HepG2 (cell line): ENCODE data around the gene BRCA2.

Source experiments
- ADNP ChIP-seq: sonication (generic); formaldehyde crosslinking; IDR thresholded peaks from 2 replicates; pipeline ENCODE4 v1.4.0; 2020; ENCODE audit warnings: missing genetic modification reagents
- CTCF ChIP-seq: sonication (generic); formaldehyde crosslinking; IDR thresholded peaks from 2 replicates; pipeline ENCODE4 v1.5.0; 2020; ENCODE audit warnings: mild to moderate bottlenecking, missing genetic modification reagents, moderate library complexity
- E2F5 ChIP-seq: sonication (generic); formaldehyde crosslinking; conservative IDR thresholded peaks from 2 replicates; pipeline ENCODE4 v1.4.0; 2020; ENCODE audit warnings: missing genetic modification reagents
- ELF1 ChIP-seq: sonication (generic); formaldehyde crosslinking; IDR thresholded peaks from 2 replicates; pipeline ENCODE4 v1.4.0; 2020; ENCODE audit warnings: missing genetic modification reagents
- EP300 ChIP-seq, 3 experiments: sonication (generic) in 1 of 3; formaldehyde crosslinking in 1 of 3; IDR thresholded peaks; 2 replicates each; pipeline versions ENCODE4 v1.5.1 to v1.6.1; 2011 to 2020; ENCODE audit warnings: low read depth in 2 of 3, low read length in 2 of 3, borderline replicate concordance in 1 of 3, improper control_type of control experiment in 1 of 3, mild to moderate bottlenecking in 1 of 3, missing genetic modification reagents in 1 of 3, moderate library complexity in 1 of 3
- FOSL1 ChIP-seq: sonication (generic); formaldehyde crosslinking; IDR thresholded peaks from 2 replicates; pipeline ENCODE4 v1.9.0; 2021; ENCODE audit warnings: missing genetic modification reagents, borderline replicate concordance
- KLF13 ChIP-seq: sonication (generic); formaldehyde crosslinking; IDR thresholded peaks from 2 replicates; pipeline ENCODE4 v1.4.0; 2020; ENCODE audit warnings: mild to moderate bottlenecking, missing genetic modification reagents
- NR3C1 ChIP-seq: sonication (generic); formaldehyde crosslinking; IDR thresholded peaks from 2 replicates; pipeline ENCODE4 v1.4.0; 2020; ENCODE audit warnings: missing genetic modification reagents
- PHF8 ChIP-seq: sonication (generic); formaldehyde crosslinking; IDR thresholded peaks from 2 replicates; pipeline ENCODE4 v1.5.0; 2020; ENCODE audit warnings: missing genetic modification reagents
- POLR2AphosphoS5 ChIP-seq: IDR thresholded peaks from 2 replicates; pipeline ENCODE4 v1.6.1; 2012; ENCODE audit warnings: low read depth, low read length
- ZFP36 ChIP-seq: fragments of 150-350 bp; IDR thresholded peaks from 2 replicates; pipeline ENCODE4 v1.6.1; 2018; ENCODE audit warnings: borderline replicate concordance, low read length, low read depth; ENCODE audit not compliant: partially characterized antibody
- ZFP41 ChIP-seq: sonication (generic); formaldehyde crosslinking; IDR thresholded peaks from 2 replicates; pipeline ENCODE4 v1.4.0; 2020; ENCODE audit warnings: mild to moderate bottlenecking, missing genetic modification reagents, borderline replicate concordance
- ZNF414 ChIP-seq: sonication (generic); formaldehyde crosslinking; IDR thresholded peaks from 2 replicates; pipeline ENCODE4 v1.5.0; 2020; ENCODE audit warnings: missing genetic modification reagents
- ZNF704 ChIP-seq: sonication (generic); formaldehyde crosslinking; IDR thresholded peaks from 2 replicates; pipeline ENCODE4 v1.8.1; 2023; ENCODE audit warnings: mild to moderate bottlenecking, inconsistent platforms, moderate library complexity, missing genetic modification reagents, borderline replicate concordance

- TF ChIP-seq ZNF704 (CRISPR knock-in tag) (no peak), FOSL1 (CRISPR knock-in tag) (no peak), EP300 (IDR thresholded peaks at IDR 0.05; ENCODE audit: low read depth in 2 of 2, low read length in 2 of 2) (no peak), EP300 (CRISPR knock-in tag; IDR thresholded peaks at IDR 0.05; ENCODE audit: borderline replicate concordance) (no peak), KLF13 (CRISPR knock-in tag) (no peak), ZFP36 (no peak), NR3C1 (no peak), PHF8 (no peak), E2F5 (CRISPR knock-in tag) (no peak), ADNP (no peak), ZNF414 (CRISPR knock-in tag) (no peak), CTCF (CRISPR knock-in tag) (no peak), ELF1 (CRISPR knock-in tag) (no peak), POLR2AphosphoS5 (no peak), ZFP41 (no peak)
These were observed 69.4 kb downstream of the BRCA2 start for GRCh38 chr13:32384702-32385101.
